Left colon (tissue), 2 donors: ENCODE data around the gene GLB1L3. TPM values are rescaled to one million over a fixed set of nuclear protein-coding genes. Genes with fewer than 3 reads are reported as not detected.

Source experiments
- total RNA-seq, 2 donors: library from RNA; stranded (reverse); fragmentation: NEBNext Ultra II Directional; extraction: Animal tissue kit (Norgen Biotek cat#: 25700); gene quantifications; one replicate each; pipeline ENCODE4 v1.2.1, GENCODE V29; 2021
- donor health status: DM: no; HTN: no; CAD: no.
- donor health status: DM: yes; HTN: yes; CAD: no.

The GLB1L3 gene
- total RNA-seq, 2 donors from 2014 or later, result not detected

Other genes with a start within 250 kb of the GLB1L3 start
- gene JAM3, start 207.3 kb upstream of the GLB1L3 start, total RNA-seq, result 10 to 100 TPM in 1 of 2 donors, 1 to 10 TPM in 1; 5.1 to 10.7 TPM
- 10 to 100 TPM; 11.5 to 17.0 TPM for gene NCAPD3, start 52.4 kb upstream of the GLB1L3 start, total RNA-seq
- 10 to 100 TPM; 40.8 to 41.1 TPM for gene VPS26B, start 51.7 kb upstream of the GLB1L3 start, total RNA-seq
- 10 to 100 TPM; 28.5 to 32.0 TPM for gene THYN1, start 23.0 kb upstream of the GLB1L3 start, total RNA-seq
- 10 to 100 TPM; 28.1 to 30.7 TPM for gene ACAD8, start 22.8 kb upstream of the GLB1L3 start, total RNA-seq
- 10 to 100 TPM; 22.6 to 28.6 TPM for gene GLB1L2, start 55.6 kb downstream of the GLB1L3 start, total RNA-seq
- gene B3GAT1, start 135.9 kb downstream of the GLB1L3 start, total RNA-seq, result under 1 TPM; 0.12 to 0.22 TPM